CD4-positive, alpha-beta memory T cell (primary cell): ENCODE measurements around the gene ARL11. TPM values are rescaled to one million over a fixed set of nuclear protein-coding genes. Genes with fewer than 3 reads are reported as not detected.
A peak's percentile ranks its signal among the peaks of the same experiment; 100 is the strongest.

ENCODE experiments used
- CTCF ChIA-PET: fragments of 350-600 bp; sonication (Branson Sonifier 250); formaldehyde crosslinking; loops from one replicate; lab custom pipeline; 2021; ENCODE audit warnings: inconsistent platforms; ENCODE audit not compliant: partially characterized antibody; lab: Charles Lee
- POLR2A ChIA-PET: fragments of 350-600 bp; sonication (Branson Sonifier 250); formaldehyde crosslinking; loops from one replicate; lab custom pipeline; 2021; ENCODE audit not compliant: partially characterized antibody; lab: Charles Lee
- DNase-seq, 5 donors: peaks; one replicate each; pipeline versions ENCODE4 v3.0.0 to v3.0.0-alpha.2; 2020 to 2022; ENCODE audit warnings: mixed read lengths in 1 of 5
- H3K27ac ChIP-seq: one replicate; pipeline ENCODE4 v1.7.0; 2013; ENCODE audit warnings: low read depth, low read length
- H3K27me3 ChIP-seq: 2 replicates; pipeline ENCODE4 v1.7.0; 2013; ENCODE audit warnings: mild to moderate bottlenecking, low read length, moderate library complexity; ENCODE audit not compliant: insufficient read depth
- H3K36me3 ChIP-seq: 2 replicates; pipeline ENCODE4 v1.7.0; 2013; ENCODE audit warnings: mild to moderate bottlenecking, low read length, moderate library complexity; ENCODE audit not compliant: insufficient read depth
- H3K4me1 ChIP-seq: 2 replicates; pipeline ENCODE4 v1.7.0; 2013; ENCODE audit warnings: mild to moderate bottlenecking, low read length, moderate library complexity; ENCODE audit not compliant: insufficient read depth
- H3K4me3 ChIP-seq, 2 donors: one replicate each; pipeline ENCODE4 v1.7.0; 2013; ENCODE audit warnings: low read length in 2 of 2, mild to moderate bottlenecking in 1 of 2
- H3K9me3 ChIP-seq, 2 donors: one replicate each; pipeline ENCODE4 v1.7.0; 2013; ENCODE audit warnings: low read length in 2 of 2, control low read depth in 1 of 2; ENCODE audit not compliant: control insufficient read depth in 1 of 2
- H3K27ac Mint-ChIP-seq, 7 donors: one replicate each; pipeline ENCODE4 v1.8.0; 2020 to 2021; ENCODE audit warnings: mixed read lengths in 7 of 7, mild to moderate bottlenecking in 6 of 7, inconsistent platforms in 3 of 7, moderate library complexity in 3 of 7
- H3K27me3 Mint-ChIP-seq, 2 donors: one replicate each; pipeline ENCODE4 v1.8.0; 2020 to 2021; ENCODE audit warnings: mixed read lengths in 2 of 2
- H3K36me3 Mint-ChIP-seq, 2 donors: one replicate each; pipeline ENCODE4 v1.8.0; 2020 to 2021; ENCODE audit warnings: mixed read lengths in 2 of 2, inconsistent platforms in 1 of 2, mild to moderate bottlenecking in 1 of 2
- H3K4me1 Mint-ChIP-seq, 4 donors: one replicate each; pipeline ENCODE4 v1.8.0; 2020 to 2021; ENCODE audit warnings: mixed read lengths in 4 of 4, mild to moderate bottlenecking in 1 of 4
- H3K4me3 Mint-ChIP-seq, 8 donors: one replicate each; pipeline ENCODE4 v1.8.0; 2020 to 2021; ENCODE audit warnings: mixed read lengths in 8 of 8, mild to moderate bottlenecking in 7 of 8, moderate library complexity in 6 of 8, inconsistent platforms in 3 of 8
- H3K9me3 Mint-ChIP-seq, 8 donors: one replicate each; pipeline ENCODE4 v1.8.0; 2020 to 2021; ENCODE audit warnings: mixed read lengths in 8 of 8, mild to moderate bottlenecking in 5 of 8, inconsistent platforms in 3 of 8, moderate library complexity in 1 of 8
- intact Hi-C: fragments of 100-400 bp; cut with micrococcal nuclease; formaldehyde crosslinking; loops from one replicate; pipeline ENCODE4 v1.15.1; 2023
- polyA plus RNA-seq, 2 donors: library from polyadenylated mRNA; unstranded; fragments of 300-500 nt; fragmentation: Illumina TruSeq; gene quantifications; one replicate each; pipeline ENCODE4 v1.2.3, GENCODE V29; 2021
- total RNA-seq, 2 experiments: library from RNA; stranded (reverse); gene quantifications; one replicate each; pipeline ENCODE4 v1.2.3, GENCODE V29; 2021

ARL11 gene
- total and polyA plus RNA-seq, 4 experiments from 2014 or later, result 0.15 to 0.55 (median 0.41) TPM

DNA sequence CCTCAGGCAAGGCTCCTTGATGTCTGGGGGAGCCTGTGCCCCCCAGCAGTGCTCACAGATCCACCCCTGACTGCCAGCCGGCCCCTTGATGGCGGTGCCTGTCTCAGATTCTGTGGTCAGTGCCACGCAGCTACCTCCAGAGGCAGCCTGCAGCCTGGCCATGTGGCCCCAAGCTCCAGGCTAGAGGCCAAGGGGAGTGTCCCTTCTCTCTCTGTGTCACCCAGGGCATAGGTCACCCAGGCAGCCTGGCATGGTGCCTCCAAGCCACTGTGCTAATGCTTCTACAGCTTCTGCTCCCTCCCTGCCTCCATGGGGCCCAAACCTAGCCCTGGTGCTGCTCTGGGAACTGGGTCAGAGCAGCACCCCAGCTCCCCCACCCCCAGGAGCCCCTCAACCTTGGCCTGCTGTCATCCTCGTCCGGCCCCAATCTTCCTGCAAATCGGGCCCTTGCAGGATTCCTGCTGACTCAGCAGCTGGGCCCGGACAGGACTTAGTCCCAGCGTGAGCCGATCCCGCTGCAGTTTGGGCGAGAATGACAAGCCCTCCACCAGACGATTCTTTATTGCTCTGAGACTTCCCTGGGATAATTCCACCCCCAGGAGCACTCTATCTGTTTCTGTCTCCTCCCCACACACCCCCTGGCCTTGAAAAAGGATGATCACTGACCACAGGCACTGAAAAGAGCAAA, 2.8 kb upstream of the ARL11 start:
- Mint-ChIP-seq H3K27me3 (peaks cover 0 to 1% of the 10 kb centered on the region in 2 donors), H3K27ac (no peak overlapping the region), H3K4me1 (peaks cover 4 to 13% (median 11%) of the 10 kb centered on the region in 4 donors), H3K36me3 (no peaks in the 10 kb centered on the region), H3K4me3 (no peak overlapping the region), H3K9me3 (no peaks in the 10 kb centered on the region)
- no peaks in the 10 kb centered on the region for H3K9me3 ChIP-seq
- no peaks in the 10 kb centered on the region for H3K27me3 ChIP-seq
- H3K27ac ChIP-seq, result no peak overlapping the region
- H3K4me1 ChIP-seq, result peaks cover 9% of the 10 kb centered on the region
- no peaks in the 10 kb centered on the region for H3K36me3 ChIP-seq
- no peak for DNase-seq
- H3K4me3 ChIP-seq, result no peak overlapping the region
- intact Hi-C loops, result no loop called here
- ChIA-PET POLR2A (no interaction called here), CTCF (interaction anchor here (0.9 kb wide), 1 partner anchor 23 kb away, joined by 3 read pairs; no protein-coding TSS in a partner anchor)

DNA sequence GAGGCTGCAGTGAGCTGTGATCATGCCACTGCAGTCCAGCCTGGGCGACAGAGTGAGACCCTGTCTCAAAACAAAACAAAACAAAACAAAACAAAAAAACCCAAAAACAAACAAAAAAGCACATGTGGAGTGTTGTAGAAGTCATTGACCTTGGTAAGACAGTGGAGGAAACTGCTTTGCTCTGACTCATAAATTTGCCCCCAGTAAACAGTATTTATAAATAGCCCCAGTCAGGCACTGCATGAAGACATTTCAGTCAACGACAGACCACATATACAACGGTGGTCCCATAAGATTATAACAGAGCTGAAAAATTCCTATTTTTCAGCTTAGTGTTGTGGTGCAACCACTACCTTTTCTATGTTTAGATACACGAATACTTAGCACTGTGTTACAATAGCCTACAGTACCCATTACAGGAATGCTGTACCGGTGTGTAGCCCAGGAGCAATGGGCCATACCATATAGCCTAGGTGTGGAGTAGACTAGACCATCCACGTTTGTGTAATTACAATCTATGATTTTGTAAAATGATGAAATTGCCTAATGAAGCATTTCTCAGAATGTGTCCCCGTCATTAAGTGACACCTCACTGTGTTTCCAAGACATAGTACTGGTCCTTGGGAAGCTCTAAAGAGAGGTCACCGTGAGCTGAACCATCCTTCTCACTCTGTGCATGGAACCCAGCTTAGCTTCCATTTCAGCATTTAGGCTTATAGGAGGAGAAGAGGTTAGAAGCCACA, 1.1 kb downstream of the ARL11 start:
- Mint-ChIP-seq H3K27ac (peak overlapping the region in 1 of 7 donors; percentile 5), H3K36me3 (no peaks in the 10 kb centered on the region), H3K9me3 (peaks cover 0 to 1% (median 0%) of the 10 kb centered on the region in 8 donors), H3K4me3 (no peak overlapping the region), H3K4me1 (peaks cover 4 to 13% (median 12%) of the 10 kb centered on the region in 4 donors), H3K27me3 (no peaks in the 10 kb centered on the region)
- Histone ChIP-seq H3K27me3 (no peaks in the 10 kb centered on the region), H3K27ac (no peak overlapping the region), H3K4me3 (no peak overlapping the region), H3K4me1 (peaks cover 9% of the 10 kb centered on the region), H3K9me3 (no peaks in the 10 kb centered on the region), H3K36me3 (no peaks in the 10 kb centered on the region)
- CTCF ChIA-PET, result interaction anchor here (1.8 kb wide), 1 partner anchor 162 kb away, joined by 6 read pairs; the partner anchor contains the start of gene KPNA3
- intact Hi-C loops, result no loop called here
- POLR2A ChIA-PET, result interaction anchor here (1.2 kb wide), 1 partner anchor 16 kb away, joined by 5 read pairs; no protein-coding TSS in a partner anchor
- DNase-seq, result no peak

DNA sequence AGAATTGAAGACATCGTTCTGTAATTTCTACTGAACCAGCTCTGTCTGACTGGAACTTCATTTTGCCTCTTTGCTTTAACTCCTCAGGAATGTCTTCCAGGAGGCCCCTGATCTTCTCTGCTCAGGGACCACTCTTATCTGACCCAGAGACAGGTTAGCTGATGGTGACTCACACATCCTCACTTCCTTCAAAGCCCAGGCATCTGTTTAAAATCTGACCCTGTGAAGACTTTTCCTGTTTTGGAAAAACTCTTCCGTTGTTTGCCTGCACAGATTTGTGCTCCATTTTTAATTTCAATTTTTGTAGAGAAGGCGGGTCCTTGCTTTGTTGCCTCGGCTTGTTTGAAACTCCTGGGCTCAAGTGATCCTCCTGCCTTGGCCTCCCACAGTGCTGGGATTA, 1.6 kb downstream of the ARL11 start:
- POLR2A ChIA-PET, result interaction anchor here (1.2 kb wide), 1 partner anchor 15 kb away, joined by 5 read pairs; no protein-coding TSS in a partner anchor
- no peak overlapping the region for H3K4me3 ChIP-seq
- H3K4me1 ChIP-seq, result peaks cover 9% of the 10 kb centered on the region
- no peak for DNase-seq
- Mint-ChIP-seq H3K36me3 (no peaks in the 10 kb centered on the region), H3K4me3 (no peak overlapping the region), H3K27me3 (no peaks in the 10 kb centered on the region), H3K27ac (peak overlapping the region in 1 of 7 donors; percentile 55), H3K4me1 (peaks cover 4 to 13% (median 12%) of the 10 kb centered on the region in 4 donors), H3K9me3 (peaks cover 0 to 1% (median 0%) of the 10 kb centered on the region in 8 donors)
- no peak overlapping the region for H3K27ac ChIP-seq
- no peaks in the 10 kb centered on the region for H3K9me3 ChIP-seq
- no peaks in the 10 kb centered on the region for H3K27me3 ChIP-seq
- H3K36me3 ChIP-seq, result no peaks in the 10 kb centered on the region
- intact Hi-C loops, result no loop called here
- CTCF ChIA-PET, result interaction anchor here (1.2 kb wide), 1 partner anchor 349 kb away, joined by 3 read pairs; no protein-coding TSS in a partner anchor

DNA sequence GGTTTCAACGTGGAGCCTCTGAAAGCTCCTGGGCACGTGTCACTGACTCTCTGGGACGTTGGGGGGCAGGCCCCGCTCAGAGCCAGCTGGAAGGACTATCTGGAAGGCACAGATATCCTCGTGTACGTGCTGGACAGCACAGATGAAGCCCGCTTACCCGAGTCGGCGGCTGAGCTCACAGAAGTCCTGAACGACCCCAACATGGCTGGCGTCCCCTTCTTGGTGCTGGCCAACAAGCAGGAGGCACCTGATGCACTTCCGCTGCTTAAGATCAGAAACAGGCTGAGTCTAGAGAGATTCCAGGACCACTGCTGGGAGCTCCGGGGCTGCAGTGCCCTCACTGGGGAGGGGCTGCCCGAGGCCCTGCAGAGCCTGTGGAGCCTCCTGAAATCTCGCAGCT, 2.3 kb downstream of the ARL11 start:
- no peaks in the 10 kb centered on the region for H3K27me3 Mint-ChIP-seq
- Histone ChIP-seq H3K36me3 (no peaks in the 10 kb centered on the region), H3K27ac (no peak overlapping the region), H3K27me3 (no peaks in the 10 kb centered on the region), H3K4me3 (no peak overlapping the region), H3K9me3 (no peaks in the 10 kb centered on the region), H3K4me1 (peaks cover 12% of the 10 kb centered on the region)
- H3K9me3 Mint-ChIP-seq, result peaks cover 0 to 1% (median 0%) of the 10 kb centered on the region in 8 donors
- POLR2A ChIA-PET, result no interaction called here
- H3K4me1 Mint-ChIP-seq, result peaks cover 6 to 19% (median 17%) of the 10 kb centered on the region in 4 donors
- DNase-seq, result no peak
- H3K4me3 Mint-ChIP-seq, result no peak overlapping the region
- CTCF ChIA-PET, result interaction anchor here (1.2 kb wide), 1 partner anchor 350 kb away, joined by 3 read pairs; no protein-coding TSS in a partner anchor
- no peak overlapping the region for H3K27ac Mint-ChIP-seq
- no peaks in the 10 kb centered on the region for H3K36me3 Mint-ChIP-seq
- intact Hi-C loops, result no loop called here

DNA sequence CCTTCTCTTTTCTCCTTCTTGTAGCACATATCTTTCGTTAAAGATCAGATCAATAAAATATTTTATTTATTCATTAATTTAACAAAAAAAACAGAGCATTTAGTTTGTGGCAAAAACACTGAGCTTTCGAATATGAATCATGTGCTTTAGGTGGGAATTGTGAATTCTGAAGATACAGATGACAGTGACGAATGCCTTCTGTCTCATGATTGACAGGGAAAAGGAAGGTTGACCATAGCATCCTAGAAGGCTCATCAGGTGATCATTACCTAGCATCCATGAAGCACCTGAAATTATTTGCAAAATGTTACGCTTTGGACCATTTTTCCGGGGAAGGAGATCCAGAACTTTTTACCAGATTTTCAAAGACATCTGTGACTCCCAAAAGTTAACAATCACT, 3.8 kb downstream of the ARL11 start:
- H3K9me3 ChIP-seq, result no peaks in the 10 kb centered on the region
- H3K4me3 Mint-ChIP-seq, result no peak overlapping the region
- H3K9me3 Mint-ChIP-seq, result peaks cover 0 to 1% (median 0%) of the 10 kb centered on the region in 8 donors
- H3K4me1 ChIP-seq, result peaks cover 18% of the 10 kb centered on the region
- peaks cover 6 to 26% (median 18%) of the 10 kb centered on the region in 4 donors for H3K4me1 Mint-ChIP-seq
- POLR2A ChIA-PET, result no interaction called here
- DNase-seq, result no peak
- no peak overlapping the region for H3K4me3 ChIP-seq
- H3K27ac Mint-ChIP-seq, result no peak overlapping the region
- intact Hi-C loops, result no loop called here
- CTCF ChIA-PET, result no interaction called here
- no peaks in the 10 kb centered on the region for H3K36me3 Mint-ChIP-seq
- H3K27me3 ChIP-seq, result no peaks in the 10 kb centered on the region
- no peak overlapping the region for H3K27ac ChIP-seq
- no peaks in the 10 kb centered on the region for H3K27me3 Mint-ChIP-seq
- no peaks in the 10 kb centered on the region for H3K36me3 ChIP-seq

DNA sequence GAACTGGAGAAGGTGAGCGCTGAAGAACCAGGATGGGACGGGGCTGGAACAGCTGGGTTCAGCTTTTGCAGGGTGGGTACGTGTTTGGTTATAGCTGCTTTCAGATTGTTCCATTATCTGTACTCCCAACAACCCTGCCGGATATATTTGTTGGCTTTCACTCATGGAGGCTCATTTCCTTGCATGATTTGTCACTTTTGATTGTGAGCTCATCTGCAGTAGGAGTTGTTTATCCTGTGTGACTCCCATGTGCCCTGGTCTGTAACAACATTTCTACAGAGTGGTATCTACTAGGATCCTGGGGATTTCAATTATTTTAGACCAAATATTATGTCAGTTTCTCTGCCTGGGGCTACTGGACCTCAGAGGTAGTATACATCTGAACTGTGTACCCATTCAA, 5.4 kb downstream of the ARL11 start:
- ChIA-PET POLR2A (no interaction called here), CTCF (interaction anchor here (0.6 to 0.9 kb wide), 2 partner anchors 193 to 302 kb away, joined by 3 read pairs; partner anchors contain the start of gene SPRYD7)
- no peak for DNase-seq
- Mint-ChIP-seq H3K9me3 (peaks cover 0 to 1% (median 0%) of the 10 kb centered on the region in 8 donors), H3K4me1 (peaks cover 3 to 16% (median 10%) of the 10 kb centered on the region in 4 donors), H3K27ac (no peak overlapping the region), H3K4me3 (no peak overlapping the region), H3K27me3 (no peaks in the 10 kb centered on the region), H3K36me3 (no peaks in the 10 kb centered on the region)
- no peak overlapping the region for H3K27ac ChIP-seq
- no peak overlapping the region for H3K4me3 ChIP-seq
- peaks cover 9% of the 10 kb centered on the region for H3K4me1 ChIP-seq
- intact Hi-C loops, result no loop called here
- H3K27me3 ChIP-seq, result no peaks in the 10 kb centered on the region
- no peaks in the 10 kb centered on the region for H3K9me3 ChIP-seq
- no peaks in the 10 kb centered on the region for H3K36me3 ChIP-seq
